NK-92 treated with Interleukin-12 subunit alpha and Interleukin-12 subunit beta, amount 100 ng/mL, for 24 hours (cell line): ENCODE results near the gene SOCS2.
A peak's percentile ranks its signal among the peaks of the same experiment; 100 is the strongest.

Experiments used
- DNase-seq: peaks from one replicate; lab custom pipeline; 2025; lab: John Stamatoyannopoulos, UW

SOCS2 gene

DNA sequence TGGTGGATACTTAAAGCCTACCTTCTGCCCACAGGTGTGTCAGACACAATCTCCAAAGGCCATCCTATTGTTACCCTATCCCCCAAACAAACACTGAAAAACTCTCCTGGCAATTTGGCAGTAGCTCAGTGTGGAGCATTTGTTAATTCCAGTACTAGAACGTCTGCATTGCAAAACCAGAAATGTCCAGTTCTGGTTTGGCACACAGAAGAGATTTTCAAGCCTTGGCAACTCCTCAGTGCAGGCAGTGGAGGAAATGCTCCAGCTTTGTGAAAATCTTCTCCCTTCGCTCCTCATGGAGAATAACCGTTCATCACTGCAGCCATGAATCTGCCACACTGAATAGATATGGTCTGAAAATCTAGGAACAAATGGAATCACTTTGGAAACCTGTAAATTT lies 5.3 kb upstream of the SOCS2 start:
- no peak for DNase-seq

DNA sequence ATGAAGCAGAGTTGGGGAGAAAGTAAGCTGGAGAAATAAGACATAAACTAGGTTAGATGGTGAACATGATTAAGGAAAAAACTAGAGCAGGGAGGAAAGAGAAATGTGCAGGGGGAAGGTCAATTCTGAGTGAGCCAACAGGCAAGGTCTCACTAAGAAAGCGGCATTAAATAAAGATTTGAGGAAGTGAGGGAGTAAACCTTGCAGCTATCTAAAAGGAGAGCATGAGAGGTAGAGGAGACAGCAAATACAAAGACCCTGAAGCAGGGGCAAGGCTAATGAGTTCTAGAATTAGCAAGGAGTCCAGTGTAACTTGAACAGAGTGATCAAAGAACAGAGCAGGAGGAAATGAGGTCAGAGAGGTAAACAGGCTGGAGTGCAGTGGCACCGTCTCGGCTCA lies 4.4 kb upstream of the SOCS2 start:
- no peak for DNase-seq

DNA sequence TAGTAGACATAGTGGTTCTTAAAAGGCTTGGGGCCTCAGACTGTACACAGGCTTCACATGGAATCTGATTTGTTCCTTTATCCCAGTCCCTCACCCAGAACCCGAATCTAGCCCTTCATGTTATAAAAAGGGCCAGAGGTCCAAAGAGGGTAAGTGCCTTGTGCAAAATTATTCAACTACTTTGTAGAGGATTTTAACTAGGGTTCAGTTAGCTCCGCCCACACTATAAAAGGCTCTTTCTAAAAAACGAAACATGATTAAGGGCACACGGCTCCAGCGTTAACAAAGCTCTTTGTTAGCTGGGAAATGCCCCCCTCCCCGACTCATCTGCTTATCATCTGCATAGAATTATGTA lies 3.2 kb upstream of the SOCS2 start:
- DNase-seq, result no peak

DNA sequence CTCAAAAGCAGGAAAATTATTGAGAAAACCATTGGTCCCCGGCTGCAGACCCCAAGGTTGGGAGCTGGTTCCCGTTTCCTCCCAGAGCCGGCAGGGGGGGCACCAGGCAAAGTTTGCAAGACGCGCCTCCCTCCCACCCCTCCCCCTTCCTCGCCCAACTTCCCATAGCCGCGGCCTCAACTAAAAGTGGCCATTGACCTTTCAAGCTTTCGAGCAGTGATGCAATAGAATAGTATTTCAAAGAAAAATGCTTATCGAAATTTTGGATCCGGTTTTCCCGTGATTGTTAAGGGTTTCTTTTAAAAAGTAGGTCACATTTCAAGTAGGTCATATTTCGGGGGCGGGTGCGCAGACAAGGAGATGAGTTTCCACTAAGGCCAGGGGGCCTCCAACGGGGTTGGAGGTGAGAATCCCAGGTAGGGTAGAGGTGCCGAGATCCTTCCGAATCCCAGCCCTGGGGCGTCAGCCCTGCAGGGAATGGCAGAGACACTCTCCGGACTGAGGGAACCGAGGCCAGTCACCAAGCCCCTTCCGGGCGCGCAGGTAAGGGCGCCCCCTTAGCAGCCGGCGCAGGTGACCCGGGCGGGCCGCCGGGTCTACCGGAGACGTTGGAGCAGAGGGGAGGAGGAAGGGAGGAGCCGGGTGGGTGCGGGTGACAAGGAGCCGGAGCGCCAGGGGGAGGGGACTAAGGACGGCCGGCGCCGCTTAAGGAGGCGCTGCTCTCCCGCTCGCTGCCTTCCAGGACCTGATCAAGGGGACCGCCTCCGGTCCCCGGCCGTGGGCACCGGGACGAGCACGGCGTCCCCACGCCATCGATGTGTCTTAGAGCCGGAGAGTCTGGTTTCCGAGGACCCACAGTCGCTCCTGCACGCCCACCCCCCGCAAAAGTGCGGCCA lies 2.6 kb upstream of the SOCS2 start:
- DNase-seq, result peak; percentile 69

DNA sequence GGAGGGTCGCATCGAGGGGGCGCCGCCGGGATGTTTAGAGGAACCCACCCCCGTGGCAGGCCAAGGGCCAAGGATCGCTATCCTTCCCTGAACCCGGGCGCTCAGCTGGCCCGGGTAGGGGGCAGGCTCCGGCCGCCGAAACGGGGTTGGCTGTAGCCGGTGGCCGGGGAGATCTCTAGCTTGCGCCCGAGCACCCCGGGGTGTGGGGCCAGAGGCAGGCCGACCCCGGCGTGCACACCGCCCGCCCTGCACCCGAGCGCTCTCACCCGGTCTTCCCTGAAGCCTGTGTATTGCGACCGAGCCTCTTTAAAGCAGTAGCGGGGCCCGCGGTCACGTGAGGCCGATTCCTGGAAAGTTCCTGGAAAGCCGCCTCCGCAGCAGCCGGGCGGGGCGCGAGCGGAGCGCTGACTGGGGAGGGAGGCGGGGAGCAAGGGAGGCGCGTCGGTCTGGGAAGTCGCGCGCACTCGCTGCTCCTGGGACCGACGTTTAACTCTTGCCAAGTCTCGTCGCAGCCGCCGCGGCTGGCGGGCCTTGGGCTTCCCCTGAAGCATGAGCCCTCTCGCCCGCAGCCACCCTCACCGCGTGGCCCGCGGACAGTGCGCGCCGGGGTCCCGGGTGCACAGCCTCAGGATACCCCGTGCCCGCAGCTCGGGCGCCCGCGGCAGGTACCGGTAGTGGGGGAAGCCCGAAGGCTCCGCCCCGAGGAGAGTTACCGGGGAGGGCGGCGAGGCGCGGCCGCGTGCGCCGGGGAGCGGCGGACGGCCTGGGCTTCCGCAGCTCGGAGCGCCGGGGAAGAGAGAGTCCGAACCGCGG lies 1.7 kb upstream of the SOCS2 start:
- DNase-seq, result peak; percentile 82

DNA sequence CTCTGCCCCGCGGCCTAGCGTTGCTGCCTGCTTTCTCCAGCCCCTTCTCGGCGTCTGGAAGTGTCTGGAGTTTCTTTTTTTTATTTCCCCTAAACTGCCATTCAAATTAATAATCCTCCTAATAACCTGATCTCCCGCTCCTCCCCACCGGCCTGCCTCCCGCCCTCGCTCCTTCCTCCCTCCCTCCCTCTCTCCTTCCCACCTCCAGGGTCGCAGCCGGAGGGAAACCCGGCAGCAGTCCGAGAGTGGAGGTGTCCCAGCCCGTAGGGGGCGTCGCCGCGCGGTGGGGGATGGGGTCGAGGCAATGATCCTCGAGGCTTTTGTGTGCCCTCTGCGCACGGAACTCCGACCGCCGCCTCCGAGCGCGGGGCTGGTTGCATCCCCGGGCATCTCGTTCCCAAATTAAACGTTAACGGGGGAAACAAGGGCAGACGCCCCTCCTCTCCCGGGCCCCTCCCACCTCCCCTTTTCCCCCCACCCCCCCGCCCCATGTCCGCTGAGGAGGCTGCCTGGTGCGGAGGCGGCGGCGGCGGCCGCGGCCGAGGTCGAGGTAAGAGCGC lies 1.0 kb upstream of the SOCS2 start:
- no peak for DNase-seq

DNA sequence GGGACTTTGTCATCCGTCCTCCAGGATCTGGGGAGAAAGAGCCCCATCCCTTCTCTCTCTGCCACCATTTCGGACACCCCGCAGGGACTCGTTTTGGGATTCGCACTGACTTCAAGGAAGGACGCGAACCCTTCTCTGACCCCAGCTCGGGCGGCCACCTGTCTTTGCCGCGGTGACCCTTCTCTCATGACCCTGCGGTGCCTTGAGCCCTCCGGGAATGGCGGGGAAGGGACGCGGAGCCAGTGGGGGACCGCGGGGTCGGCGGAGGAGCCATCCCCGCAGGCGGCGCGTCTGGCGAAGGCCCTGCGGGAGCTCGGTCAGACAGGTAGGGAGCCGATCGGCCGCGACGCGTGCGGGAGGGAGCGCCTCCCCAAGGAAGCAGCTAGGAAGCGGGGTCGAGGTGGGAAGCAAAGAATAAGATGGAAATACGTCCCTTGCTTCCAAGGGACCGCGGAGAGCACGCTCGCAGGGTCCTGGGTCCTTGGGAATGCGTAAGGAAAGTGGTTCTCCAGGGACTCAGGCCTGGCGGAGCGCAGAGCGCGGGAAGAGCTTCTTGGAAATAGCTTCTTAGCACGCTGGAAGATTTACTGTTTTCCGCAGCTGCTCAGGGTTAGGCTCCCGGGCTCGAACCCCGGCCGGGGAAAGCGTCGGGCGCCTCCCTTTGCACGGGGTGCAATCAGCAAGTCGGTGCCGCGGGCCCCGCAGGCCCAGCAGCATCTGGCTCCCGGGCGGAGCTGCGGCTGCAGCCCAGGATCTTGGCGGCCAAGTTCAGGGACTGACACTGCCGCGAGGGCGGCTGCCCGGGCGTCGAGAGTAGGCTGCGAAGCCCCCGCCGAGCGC lies 457 bp downstream of the SOCS2 start:
- DNase-seq, result no peak

DNA sequence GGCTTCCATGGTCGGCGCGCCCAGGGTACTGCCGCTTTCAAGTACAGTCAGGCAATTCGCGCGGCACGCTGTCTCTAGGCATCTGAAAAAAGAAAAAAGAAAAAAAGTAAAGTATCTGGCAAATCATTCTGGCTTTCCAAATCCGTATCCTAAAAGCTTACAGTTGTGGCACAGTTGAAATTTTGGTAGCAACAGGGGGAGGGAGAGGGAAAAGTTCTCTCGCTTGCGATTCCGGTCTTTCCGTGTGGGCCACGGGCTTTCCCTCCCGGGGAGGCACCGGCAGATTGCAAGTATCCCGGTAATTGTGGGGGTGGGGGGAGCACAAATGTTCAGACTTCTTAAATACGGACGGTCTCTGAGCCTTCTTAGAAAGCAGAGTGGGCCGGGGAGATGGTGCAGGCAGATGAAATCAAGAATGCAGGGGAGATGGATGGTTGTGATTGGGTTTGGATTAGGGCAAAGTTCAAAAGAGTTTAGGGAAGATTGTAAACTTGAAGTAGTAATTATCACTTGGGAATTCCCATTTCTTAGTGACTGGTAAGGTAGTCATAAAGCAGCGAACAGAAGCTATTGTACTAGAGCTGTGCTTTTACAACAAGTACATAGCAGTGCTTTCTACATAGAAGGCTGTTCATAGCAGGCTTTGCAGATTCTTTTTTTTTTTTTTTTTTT lies 1.2 kb downstream of the SOCS2 start:
- DNase-seq, result no peak

DNA sequence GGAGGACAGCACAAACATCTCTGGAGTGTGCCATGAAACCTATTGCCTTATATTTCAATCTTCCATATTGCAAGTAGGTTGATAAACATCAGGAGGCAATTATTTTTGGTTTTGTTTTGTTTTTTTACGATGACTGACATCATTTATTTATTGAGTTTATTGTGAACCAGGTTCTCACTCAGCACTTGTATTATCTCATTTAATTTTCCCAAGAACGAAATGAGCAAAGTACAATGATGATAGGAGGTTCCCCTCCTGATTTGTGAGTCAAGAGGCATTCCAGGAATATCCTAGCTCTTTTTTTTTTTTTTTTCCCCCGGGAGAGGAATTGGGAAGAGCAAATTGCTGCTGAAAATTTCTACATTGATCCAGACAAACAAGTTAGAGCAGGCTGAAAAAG lies 4.7 kb downstream of the SOCS2 start:
- DNase-seq, result no peak

DNA sequence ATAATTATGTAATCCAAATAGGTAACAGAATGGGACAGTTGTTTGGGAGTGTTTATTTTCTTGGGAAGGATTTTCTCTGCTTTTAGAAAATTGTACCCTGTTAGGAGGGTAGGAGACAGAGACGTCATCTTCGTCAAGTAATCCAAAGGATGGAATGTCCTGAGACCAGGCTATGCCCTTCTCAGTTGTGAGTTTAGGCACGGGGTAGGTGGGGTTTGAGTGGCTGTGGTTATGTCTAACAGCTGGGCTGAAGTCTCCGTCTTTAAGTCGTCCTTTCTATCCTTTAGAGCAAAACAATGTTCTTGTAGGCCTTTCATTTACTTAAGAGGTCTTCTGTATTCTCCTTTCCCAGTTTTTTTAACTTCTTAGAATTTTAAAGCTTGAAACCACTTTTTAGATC lies 5.7 kb downstream of the SOCS2 start:
- DNase-seq, result no peak

DNA sequence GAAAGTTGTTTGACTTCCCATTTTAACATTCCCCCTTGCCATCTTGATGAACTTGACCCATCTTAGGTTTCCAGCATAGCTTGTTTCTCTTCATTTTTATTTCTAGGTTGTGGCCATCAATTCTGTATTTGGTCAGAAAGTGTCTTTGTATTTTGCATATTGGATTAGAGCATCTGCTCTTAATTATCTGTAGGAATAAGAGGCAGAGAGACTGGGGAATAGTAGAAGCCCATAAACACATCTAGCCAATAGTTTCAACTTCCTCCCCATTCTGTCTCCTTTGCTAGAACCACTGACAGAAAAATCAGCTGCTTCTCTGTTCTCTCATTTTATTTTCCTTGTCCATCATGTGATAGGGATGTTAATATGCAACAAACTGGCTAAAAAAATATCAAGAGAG lies 8.2 kb downstream of the SOCS2 start:
- DNase-seq, result no peak

DNA sequence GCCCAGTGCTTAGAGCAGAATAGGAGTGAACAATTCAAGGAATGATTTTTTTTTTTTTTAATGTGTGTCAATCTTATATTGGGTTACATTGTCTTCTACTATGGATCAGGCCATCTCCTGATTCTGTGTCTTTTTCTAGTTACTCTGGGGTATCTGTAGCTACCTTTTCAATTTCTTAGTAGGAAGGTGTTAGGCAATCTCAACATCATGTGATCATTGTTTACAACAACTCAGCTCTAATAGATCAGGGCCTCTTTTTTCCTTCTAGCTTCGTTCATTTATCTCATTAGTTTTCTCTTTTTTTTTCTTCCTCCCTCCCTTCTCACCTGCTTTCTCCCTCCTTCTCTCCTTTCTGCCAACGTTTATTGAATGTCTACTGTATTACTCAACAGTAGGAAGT lies 8.9 kb downstream of the SOCS2 start:
- DNase-seq, result no peak

DNA sequence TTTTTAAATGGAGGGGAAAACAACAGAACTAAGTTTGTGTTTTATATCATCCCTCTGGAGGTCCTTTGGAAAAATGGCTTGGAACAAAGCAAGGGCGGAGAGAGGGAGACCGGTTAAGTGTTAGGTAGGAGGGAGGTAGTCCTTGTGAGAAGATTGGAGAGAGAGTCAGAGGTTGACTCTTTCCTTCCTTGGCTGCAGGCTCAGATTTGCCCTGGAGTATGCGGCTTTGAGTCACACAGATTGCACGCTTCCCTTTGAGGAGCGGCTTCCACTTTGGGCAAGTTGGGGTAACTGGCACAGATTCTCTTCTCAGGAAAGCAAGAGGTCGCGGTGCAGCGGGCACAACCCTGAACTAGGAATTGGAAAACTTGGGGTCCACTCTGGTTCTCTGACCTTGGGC lies 9.9 kb downstream of the SOCS2 start:
- no peak for DNase-seq

DNA sequence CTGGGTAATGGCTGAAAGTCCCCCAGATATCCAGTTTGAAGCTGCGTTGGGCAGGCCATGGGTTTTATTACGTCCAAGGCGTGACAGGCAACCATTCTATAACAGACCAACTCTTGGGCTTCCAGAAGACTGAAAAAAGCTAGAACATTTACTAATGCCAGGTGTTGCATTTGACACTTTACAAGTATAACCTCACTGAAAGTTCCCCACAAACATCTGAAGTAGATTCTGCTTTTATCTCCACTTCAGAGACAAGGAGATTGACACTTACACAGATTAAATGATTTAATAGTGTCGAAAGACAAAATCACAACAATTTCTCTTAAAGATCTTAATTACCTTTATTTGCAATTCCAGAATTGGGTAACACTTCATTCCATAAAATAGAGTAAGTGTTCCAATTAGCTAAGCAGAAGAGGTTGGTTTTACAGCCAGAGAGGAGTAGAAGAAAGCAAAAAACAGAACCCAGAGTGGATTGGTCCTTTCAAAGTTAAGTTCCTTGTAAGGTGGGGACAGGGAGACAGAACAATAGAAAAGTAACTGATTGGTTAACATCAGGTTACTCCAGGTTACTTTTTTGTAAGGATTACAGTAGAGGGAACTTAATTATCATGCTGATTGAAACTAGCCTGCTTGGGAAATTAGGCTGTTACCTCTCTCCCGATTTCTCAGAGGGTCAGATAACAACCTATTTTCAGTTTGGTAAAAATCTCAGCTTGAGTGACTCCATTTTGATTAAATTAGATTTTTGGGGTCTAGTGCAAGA lies 11.3 kb downstream of the SOCS2 start:
- DNase-seq, result no peak

DNA sequence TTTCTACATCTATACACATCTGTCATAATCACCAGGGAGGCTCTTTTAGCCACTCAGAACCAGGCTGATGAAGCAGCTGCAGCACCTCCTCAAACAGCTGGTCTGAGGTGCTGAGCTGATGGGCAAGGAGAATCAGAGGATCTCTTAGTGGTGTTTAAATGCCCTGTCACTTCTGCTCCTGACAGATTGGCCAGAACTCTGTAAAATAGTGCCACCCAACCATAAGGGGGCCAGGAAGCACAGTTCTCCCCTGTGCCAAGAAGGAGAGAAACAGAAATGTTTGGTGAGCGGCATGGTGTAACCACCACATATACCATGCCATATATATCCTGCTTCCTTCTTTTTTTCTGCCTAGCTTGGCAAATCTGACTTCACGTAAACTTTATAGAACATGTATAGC lies 12.8 kb downstream of the SOCS2 start:
- DNase-seq, result no peak

DNA sequence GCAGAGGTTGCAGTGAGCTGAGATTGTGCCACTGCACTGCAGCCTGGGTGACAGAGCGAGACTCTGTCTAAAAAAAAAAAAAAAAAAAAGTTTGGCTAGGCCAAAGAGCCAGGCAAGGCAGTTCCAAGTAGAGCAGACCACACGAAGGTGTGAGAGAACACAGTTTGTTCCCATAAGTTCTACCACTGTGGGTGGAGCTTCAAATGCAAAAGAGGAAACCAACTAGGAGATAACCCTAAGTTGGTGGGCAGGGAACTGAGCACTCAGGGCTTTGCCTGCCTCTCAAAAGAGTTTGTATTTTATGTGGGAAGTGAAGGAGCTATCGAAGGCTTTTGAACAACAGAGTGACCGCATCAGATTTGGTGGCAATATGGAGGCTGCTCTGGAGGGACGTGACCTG lies 15.1 kb downstream of the SOCS2 start:
- no peak for DNase-seq

DNA sequence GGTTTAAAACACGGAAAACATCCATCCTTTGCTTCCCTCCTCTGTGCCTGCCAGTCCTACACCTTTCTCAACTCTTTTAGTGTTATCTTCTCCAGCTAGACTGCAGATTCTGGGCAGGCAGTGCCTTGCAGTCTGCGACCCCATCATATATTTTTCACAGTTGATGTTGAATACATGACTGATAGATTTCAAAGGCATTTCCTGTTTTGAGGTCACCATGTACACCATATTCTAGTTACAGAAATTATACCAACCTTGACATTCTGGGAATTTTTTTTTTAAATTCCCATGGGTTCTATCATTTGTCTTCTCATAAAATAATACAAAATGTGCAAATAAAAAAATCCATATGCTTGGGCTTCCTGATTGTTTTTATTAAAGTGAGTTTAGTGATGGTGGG lies 16.6 kb downstream of the SOCS2 start:
- DNase-seq, result no peak

DNA sequence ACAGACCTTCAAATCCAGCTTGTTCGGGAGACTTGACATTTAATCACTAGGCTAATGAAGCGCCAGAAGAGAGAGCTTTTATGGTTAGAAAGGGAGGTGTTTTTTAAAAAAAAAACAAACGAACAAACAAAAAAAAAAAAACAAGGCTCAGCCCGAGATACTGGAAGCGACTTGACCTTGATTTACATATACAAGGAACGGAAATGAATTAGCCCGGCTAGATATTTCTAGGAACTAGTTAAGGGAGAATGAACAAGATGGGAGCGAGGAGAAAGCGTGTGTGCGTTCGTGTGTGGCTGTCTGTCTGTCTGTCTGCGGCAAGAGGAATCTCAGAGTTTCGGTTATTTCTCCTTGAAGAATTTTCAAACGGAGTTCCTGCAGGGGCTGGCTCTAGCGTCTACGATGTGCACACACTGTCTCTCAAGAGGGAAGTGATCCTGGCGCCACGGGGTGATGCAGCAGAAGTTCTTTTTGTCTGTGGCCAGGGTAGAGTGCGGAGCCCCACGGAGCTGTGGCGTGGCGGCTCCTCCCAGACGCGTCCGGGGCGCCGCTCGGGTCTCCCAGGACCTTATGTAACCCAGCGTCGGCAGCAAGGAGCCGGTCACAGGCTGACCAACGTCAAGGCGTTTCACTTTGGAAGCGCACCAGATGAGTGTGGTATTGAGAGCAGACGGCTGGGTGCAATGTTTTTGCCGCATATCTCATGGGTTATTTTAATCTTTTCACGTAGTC lies 18.8 kb downstream of the SOCS2 start:
- peak; percentile 33 for DNase-seq

DNA sequence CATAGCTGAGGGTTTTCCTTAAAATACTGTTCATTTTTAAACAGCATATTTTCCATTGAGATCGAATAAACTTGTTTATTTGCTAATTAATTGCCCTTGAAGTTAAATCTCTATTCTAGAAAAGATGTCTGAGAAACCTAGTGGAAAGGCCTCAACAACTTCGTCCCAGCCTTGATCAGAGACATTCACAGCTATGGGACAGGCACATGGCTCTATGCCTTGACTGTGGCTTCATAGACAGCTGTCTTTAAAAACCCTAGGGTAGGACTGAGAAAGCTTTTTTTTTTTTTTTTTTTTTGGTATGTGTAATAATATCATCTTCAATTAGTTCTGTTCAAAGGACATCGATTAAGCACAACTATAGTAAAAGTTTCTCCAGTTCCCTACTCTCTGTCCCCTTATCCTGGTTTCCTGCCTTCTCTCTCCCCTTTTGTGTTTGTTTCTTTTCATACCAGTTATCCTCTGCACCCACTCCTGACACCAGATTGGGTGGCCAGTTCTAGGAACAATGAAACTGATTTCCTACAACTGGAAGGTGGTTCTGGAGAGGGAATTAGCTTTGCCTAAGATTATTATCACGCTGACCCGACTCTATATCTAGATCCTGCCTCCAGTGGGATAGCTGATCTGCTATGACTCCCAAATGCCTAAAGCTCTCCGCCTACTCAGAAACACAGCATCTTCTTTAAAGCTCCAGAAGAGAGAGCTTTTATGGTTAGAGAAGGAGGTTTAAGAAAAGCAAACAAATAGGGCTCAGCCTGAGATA lies 20.3 kb downstream of the SOCS2 start:
- DNase-seq, result no peak
